ENCODE measurements around the gene CITED4. TPM values are rescaled to one million over a fixed set of nuclear protein-coding genes. Genes with fewer than 3 reads are reported as not detected.

CITED4 gene
- total and polyA plus RNA-seq, 10 of the 15 experiments (the other 5 are each of a cell fraction or from before 2014, with no cell fraction given) = 0.13 to 0.64 (median 0.26) TPM; not detected in 6

DNA sequence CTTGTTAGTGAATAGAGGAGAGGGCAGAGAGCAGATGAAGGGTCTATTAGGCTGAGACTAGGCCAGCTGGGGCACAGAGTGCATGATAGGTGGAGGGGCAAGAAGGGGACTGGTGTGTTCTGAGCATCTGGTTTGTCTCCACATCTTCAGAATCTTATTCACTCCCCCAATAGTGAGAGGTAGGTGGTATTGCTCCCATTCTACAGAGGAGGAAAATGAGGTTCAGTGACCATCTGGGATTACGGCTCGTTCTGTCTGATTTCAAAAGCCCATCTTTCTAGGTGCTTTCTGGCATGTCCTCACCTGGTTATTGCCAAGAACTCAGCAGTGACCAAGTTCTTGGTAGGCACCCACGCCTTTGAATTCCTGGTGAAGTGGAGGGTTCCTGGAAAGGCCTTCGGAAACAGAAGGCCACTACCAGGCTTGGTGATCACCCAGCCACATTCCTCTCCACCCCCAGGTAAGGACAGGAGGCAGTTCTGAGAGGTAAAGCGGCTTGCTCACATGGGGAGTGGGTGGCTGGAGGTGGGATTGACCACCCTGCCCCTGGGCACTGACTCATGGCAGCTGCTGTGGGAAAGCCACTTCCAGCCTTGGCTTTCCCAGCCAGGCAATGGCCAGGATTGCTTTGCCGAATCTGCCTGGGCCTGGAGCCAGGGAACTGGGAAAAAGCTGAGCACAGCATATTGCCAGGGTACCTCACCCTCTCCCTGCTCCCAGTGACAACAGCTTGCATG is 18.8 kb upstream of the CITED4 start:
- in situ Hi-C loops (cut with MboI) (no loop called here), intact Hi-C loops (cut with micrococcal nuclease; ENCODE audit: unreplicated experiment) (no loop called here)
- Histone ChIP-seq H3K4me3 (no peak overlapping the region), H2AFZ (ENCODE audit: control insufficient read depth, low read depth, low read length) (no peak overlapping the region), H3K4me1 (ENCODE audit: control insufficient read depth, insufficient read depth, low read length) (peaks cover 3% of the 10 kb centered on the region; the same call in 1 of the 2 replicates), H3K36me3 (ENCODE audit: control insufficient read depth in 2 of 2, insufficient read depth in 2 of 2, low read length in 1 of 2) (no peaks in the 10 kb centered on the region), H3K27me3 (replicated peaks in 1 of 2; ENCODE audit: control insufficient read depth in 2 of 2, insufficient read depth in 2 of 2, low read length in 1 of 2) (no peaks in the 10 kb centered on the region; a peak in 1 of 4 replicates), H3K27ac (ENCODE audit: control insufficient read depth, insufficient read depth) (no peak overlapping the region), H3K9ac (ENCODE audit: control insufficient read depth, insufficient read depth, low read length) (no peak overlapping the region), H3K79me2 (ENCODE audit: control insufficient read depth, insufficient read depth, low read length) (no peaks in the 10 kb centered on the region), H3K9me3 (replicated peaks; ENCODE audit: control insufficient read depth, insufficient read depth, low read length) (peaks cover 6% of the 10 kb centered on the region; the same call in 2 of the 3 replicates), H4K20me1 (ENCODE audit: control insufficient read depth, insufficient read depth) (no peaks in the 10 kb centered on the region), H3K4me2 (ENCODE audit: control insufficient read depth, insufficient read depth) (no peak overlapping the region)
- WGBS (ENCODE audit: insufficient coverage, insufficient replicate concordance, low lambda C conversion rate, missing lambda C conversion rate) = 54% methylated on average over 6 of the region's 6 CpGs
- FAIRE-seq (no peak), ATAC-seq (no peak), DNase-seq (ENCODE audit: low read depth, low spot score) (no peak)
- CTCF ChIA-PET = no interaction called here
- TF ChIP-seq, protein P1, sequence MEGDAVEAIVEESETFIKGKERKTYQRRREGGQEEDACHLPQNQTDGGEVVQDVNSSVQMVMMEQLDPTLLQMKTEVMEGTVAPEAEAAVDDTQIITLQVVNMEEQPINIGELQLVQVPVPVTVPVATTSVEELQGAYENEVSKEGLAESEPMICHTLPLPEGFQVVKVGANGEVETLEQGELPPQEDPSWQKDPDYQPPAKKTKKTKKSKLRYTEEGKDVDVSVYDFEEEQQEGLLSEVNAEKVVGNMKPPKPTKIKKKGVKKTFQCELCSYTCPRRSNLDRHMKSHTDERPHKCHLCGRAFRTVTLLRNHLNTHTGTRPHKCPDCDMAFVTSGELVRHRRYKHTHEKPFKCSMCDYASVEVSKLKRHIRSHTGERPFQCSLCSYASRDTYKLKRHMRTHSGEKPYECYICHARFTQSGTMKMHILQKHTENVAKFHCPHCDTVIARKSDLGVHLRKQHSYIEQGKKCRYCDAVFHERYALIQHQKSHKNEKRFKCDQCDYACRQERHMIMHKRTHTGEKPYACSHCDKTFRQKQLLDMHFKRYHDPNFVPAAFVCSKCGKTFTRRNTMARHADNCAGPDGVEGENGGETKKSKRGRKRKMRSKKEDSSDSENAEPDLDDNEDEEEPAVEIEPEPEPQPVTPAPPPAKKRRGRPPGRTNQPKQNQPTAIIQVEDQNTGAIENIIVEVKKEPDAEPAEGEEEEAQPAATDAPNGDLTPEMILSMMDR (IDR thresholded peaks at IDR 0.05 in 2 of 3, conservative IDR thresholded peaks at IDR 0.05 in 1 of 3; ENCODE audit: control insufficient read depth in 2 of 3, extremely low read depth in 1 of 3, insufficient read depth in 1 of 3, low read depth in 3 of 3, low read length in 3 of 3) = no peak
- TF ChIP-seq KAT2A (conservative IDR thresholded peaks at IDR 0.05; ENCODE audit: control insufficient read depth, low read depth, low read length) (no peak), CREM (IDR thresholded peaks at IDR 0.05; ENCODE audit: low read depth) (no peak), YY1 (IDR thresholded peaks at IDR 0.05; ENCODE audit: low read depth, low read length) (no peak), CBX3 (IDR thresholded peaks at IDR 0.05; ENCODE audit: borderline replicate concordance, low read depth) (no peak), NFYA (IDR thresholded peaks at IDR 0.05; ENCODE audit: borderline replicate concordance, low read depth, low read length) (no peak), ZNF217 (IDR thresholded peaks at IDR 0.05) (no peak), DPF2 (IDR thresholded peaks at IDR 0.05) (no peak), GATAD2B (conservative IDR thresholded peaks at IDR 0.05; ENCODE audit: low read depth) (no peak), STAT1 (conservative IDR thresholded peaks at IDR 0.05) (no peak), NR2C1 (IDR thresholded peaks at IDR 0.05) (no peak), RB1 (IDR thresholded peaks at IDR 0.05; ENCODE audit: borderline replicate concordance) (no peak), CHD4 (IDR thresholded peaks at IDR 0.05) (no peak)
- RAD21 ChIA-PET (ENCODE audit: unreplicated experiment) = no interaction called here
- POLR2A ChIA-PET = interaction anchor here (0.6 kb wide), 1 partner anchor 1563 kb away, joined by 3 read pairs; no protein-coding TSS in a partner anchor
- BruUV-seq (replicated peaks) = no TSS peak
- SMC1A ChIA-PET (ENCODE audit: uncharacterized antibody, unreplicated experiment) = no interaction called here

All from GM12878 (cell line).